ENCODE results near the gene MXRA7.

The MXRA7 gene

DNA sequence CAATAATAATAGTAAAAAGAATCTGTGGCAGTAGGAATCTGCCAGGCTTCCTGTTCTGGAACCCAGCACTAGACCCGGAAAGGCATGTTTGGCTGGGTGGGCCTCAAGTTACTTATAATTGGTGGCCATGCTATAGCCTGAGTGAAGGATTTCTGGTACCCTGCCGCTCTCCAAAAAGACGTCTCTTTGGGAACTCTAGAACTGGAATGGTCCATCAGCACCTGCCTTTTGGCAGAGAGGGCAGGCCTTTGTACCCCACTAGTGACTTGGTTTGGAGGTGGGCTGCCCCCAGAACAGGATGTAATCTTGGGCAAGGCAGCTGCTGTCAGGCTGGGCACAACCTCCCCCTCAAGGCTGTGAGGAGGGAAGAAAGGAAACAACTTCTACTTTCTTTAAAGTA, 37.9 kb downstream of the MXRA7 start:
- FAIRE-seq: no peak

DNA sequence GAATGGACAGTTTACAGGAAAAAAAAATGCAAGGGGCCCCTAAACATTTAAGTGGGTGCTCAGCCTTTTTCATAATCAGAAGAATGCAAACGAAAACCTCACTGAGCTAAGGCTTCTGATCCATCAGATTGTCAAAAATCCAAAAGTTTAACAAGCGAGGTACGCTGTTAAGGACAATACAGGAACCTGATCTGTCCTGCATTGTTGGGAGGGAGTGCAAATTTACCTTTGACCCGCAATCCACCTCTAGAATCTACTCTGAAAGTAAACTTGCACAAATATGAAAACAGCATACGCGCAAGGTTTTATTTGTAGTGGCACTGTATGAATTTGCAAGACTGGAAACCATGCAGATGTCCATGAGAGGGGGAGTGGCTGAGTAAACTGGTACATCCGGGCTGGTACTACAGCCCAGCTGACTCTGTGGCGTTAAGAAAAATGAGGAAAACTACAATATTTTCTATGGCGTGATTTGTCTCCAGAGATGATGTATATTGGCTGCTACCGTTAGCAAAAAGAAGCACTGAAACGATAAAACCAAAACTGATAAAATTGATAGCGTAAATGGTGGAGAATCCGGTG, 38.4 kb downstream of the MXRA7 start:
- FAIRE-seq: no peak

DNA sequence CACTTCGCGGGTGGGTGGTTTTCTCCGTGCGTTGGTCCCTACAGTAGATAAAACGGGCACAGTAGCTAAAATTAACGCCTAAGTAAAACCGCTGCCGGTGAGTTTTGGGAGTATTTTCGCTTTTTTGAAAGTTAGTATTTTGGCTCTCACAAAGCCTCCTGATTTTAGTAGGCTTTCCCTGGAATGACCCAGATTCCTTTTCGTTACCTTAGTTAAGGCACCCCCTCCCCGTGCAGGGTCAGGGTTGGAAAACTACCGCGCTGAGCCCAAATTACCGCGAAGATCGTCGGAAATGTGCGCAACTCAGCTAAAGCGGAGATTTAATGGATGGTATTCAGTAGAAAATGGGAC, 38.9 kb downstream of the MXRA7 start:
- no peak for FAIRE-seq

- no peak for FAIRE-seq
Measured at GRCh38 chr17:76671123-76671911, 39.4 kb downstream of the MXRA7 start.

DNA sequence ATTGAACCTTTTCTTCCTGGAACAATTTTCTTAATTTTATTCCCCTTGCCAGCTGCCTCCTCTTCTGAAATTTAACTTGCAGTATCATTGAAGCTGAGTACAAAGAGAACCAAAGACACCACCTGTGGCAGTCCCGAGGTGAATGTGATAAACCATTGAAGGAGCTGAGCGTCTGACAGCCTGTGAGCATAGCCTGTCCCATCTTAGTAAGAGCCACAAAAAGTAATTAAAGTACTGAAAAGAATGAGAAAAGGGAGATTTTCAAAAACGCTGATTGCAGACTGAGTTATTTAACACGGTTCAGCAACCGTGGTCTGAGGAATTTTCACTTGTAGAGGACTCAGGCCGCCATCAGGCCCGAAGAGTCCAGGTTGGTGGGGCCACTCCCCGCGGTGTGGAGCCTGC, 40.0 kb downstream of the MXRA7 start:
- FAIRE-seq: no peak

GRCh38 chr17:76670020-76670717, 40.6 kb downstream of the MXRA7 start:
- FAIRE-seq: no peak

- FAIRE-seq: no peak
Measured at GRCh38 chr17:76667786-76668453, 42.8 kb downstream of the MXRA7 start.

GRCh38 chr17:76667491-76667755, 43.3 kb downstream of the MXRA7 start:
- FAIRE-seq: no peak

DNA sequence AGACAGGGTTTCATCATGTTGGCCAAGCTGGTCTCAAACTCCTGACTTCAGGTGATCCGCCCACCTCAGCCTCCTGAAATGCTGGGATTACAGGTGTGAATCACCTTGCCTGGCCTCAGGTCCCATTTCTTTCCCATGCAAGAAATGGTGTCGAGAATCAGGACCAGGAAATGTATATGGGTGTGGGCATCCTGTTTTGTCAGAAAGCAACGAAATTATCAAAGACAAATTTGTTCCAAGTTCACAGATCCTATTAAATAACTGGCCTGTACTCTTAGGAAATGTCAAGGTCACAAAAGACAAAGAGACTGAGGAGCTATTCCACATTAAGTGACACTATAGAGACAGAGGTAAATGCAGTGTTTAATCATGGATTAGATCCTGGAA, 50.1 kb downstream of the MXRA7 start:
- FAIRE-seq: no peak

GRCh38 chr17:76659928-76660655, 50.7 kb downstream of the MXRA7 start:
- no peak for FAIRE-seq

DNA sequence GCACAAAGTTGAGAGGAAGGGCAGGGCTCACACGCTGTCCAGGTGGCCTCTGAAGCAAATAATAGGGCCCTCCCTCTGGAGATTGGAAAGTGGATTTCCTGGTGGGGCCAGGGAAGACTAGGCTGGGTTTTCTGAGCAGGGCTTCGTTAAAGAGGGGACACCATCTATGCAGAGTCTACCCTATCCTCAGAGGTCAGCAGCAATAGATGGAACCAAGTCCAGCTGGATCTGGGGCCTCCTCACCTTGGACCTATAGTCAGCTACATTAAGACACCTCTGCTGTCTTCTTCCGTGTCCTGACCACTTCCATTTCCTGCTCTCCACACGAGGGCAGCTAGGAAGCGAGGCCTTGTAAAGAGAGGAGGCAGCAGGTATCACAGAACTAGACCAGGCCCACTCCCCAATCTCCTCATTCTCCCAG, 52.5 kb downstream of the MXRA7 start:
- no peak for FAIRE-seq

DNA sequence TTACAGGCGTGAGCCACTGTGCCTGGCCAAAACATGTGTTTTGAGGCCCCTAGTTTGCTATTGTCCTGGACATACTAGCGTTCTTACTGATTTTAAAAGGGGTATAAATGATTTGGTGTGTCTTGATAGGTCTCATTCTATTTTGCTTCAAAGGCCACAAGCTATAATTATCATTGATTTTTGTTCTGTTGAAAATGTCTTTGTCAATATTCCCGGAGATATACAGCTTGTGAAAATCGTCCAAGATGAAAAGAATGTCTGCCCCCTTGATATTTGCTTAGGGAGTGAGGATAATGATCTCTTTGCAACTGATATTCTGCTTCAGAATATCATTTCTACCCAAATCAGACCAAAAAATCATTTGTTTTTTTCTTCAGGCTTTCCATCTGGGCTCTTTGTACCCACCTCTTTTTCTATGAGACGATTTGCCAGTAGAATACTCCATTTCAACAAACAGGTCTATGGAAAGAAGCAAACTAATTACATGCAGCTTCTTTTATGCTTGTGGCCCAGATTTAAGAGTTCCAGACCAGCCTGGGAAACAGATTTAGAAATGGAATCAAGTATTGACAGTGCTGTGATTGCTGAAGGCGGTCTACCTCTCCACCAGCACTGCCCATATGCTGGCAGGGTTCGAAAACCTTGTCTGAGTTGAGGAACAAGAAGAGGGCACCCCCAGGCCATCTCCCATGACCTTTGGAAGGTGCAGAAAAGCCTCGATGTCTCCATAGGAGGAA, 53.1 kb downstream of the MXRA7 start:
- FAIRE-seq: no peak

DNA sequence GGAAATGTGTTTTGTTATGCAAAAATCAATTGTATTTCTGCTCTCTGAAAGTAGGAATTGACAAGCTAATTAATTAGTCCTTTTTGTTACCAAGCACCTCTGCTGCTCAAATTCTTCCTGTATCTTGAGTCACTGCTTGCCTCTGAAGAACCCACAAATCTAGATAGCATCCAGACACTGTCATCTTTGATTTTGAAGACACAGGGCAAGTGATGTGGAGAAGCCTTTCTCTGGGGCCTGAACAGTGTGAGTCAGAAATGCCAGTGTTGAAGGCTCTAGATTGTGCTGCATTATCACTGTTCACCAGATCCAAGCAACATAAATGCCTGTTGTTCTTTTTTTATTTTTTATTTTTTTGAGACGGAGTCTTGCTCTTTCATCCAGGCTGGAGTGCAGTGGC, 56.4 kb downstream of the MXRA7 start:
- no peak for FAIRE-seq

- no peak for FAIRE-seq
Measured at GRCh38 chr17:76650504-76650903, 60.3 kb downstream of the MXRA7 start.

DNA sequence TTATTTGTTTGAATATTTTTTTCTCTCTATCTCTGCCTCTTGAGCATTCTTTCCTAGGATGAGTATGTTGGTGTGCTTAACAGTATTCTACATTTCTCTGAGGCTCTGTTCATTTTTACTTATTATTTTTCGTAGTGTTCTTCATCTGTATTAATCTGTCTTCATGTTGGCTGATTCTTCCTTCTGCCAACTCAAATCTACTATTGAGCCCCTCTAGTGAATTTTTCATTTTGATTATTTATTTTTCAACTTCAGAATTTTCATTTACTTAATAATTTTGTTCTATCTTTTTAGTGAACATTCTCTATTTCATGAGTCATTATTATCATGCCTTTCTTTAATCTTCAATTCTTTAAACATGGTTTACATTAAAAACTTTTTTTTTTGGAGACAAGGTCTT, 64.1 kb downstream of the MXRA7 start:
- FAIRE-seq: no peak

DNA sequence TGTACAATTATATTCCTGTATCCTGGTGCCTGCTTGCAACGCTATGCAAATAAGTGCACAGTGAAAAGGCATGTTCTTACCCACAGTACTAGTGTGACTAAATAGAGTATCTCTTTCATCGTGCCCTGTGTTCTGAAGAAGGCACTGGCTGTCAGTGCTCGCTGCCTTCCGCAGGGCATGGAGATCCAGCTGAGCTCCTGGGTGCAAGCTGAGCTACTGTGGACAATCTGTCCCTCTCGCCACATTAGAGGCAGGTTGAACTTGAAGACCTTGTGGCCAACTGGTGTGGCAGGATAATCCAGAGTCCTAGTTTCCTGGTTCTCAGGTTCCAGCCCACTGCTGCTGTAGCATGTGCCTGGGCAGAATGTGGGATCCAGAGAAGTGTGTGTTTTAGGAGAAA, 65.3 kb downstream of the MXRA7 start:
- no peak for FAIRE-seq

- FAIRE-seq: no peak
Measured at GRCh38 chr17:76644995-76645394, 65.8 kb downstream of the MXRA7 start.

- FAIRE-seq: no peak
Measured at GRCh38 chr17:76643553-76644148, 67.1 kb downstream of the MXRA7 start, which contains the start of gene ST6GALNAC1. Gene ST6GALNAC1, minus strand, starts transcription at chr17:76643757. Its CDS starts 119 bp downstream, at chr17:76643638.

- FAIRE-seq: no peak
Measured at GRCh38 chr17:76642994-76643393, 67.8 kb downstream of the MXRA7 start.

GRCh38 chr17:76642032-76642561, 68.7 kb downstream of the MXRA7 start:
- FAIRE-seq: no peak

DNA sequence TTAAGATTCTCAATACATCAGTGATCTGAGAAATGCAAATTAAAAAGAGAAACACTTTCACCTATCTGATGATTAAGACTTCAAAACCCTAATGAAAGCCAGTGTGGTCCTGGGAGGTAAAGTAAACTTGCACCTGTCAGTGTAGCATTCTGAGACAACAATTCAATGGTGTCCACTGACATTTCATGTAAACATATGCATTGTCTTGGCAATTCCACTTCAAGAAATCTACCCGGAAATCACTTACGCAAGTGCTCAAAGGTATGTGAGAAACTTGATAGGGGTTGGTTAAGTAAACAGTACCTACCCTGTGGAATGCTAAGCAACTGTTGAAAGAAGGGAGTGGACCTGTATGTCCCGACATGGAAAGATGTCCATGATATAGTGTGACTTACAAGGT, 69.3 kb downstream of the MXRA7 start:
- FAIRE-seq: no peak
